ENCODE measurements around the gene KIAA1549.

- TF ChIP-seq CTCF (optimal IDR thresholded peaks at IDR 0.05 in 1 of 3, IDR thresholded peaks at IDR 0.05 in 1 of 3, conservative IDR thresholded peaks at IDR 0.05 in 1 of 3; ENCODE audit: extremely low read depth in 1 of 3, insufficient read depth in 2 of 3, low read length in 3 of 3) (no peak), EZH2 (IDR thresholded peaks at IDR 0.05; ENCODE audit: low read length) (no peak)
Measured at GRCh38 chr7:138819625-138820024, 161.6 kb downstream of the KIAA1549 start.

Measured in keratinocyte (primary cell).